ENCODE measurements around the gene FLRT2.

DNA sequence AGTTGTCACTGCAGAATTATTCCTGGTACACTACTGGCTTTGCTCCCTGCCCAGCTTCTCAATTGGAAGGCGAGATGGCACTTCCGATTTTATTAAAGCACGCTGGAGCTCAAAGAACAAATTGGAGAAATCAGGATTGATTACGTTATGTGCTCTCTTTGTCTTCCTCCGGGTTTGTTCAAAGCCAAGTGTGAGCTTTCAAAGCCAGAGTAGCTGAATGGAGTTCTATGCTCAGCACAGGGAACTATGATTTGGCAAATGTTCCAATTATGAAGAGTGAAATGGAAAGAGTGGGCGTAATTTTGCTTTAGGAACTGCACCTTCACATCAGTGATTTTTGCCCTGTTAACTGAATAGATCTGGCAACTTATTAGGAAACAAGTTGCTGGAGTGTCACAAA is 72.4 kb downstream of the FLRT2 start:
- TF ChIP-seq CTCF (conservative IDR thresholded peaks at IDR 0.05), result no peak
- no peak for TF ChIP-seq EZH2 (IDR thresholded peaks at IDR 0.05; ENCODE audit: low read depth)
